Neural progenitor cell (in vitro differentiated cells): ENCODE results near the gene RTN4. TPM values are rescaled to one million over a fixed set of nuclear protein-coding genes. Genes with fewer than 3 reads are reported as not detected.
A peak's percentile ranks its signal among the peaks of the same experiment; 100 is the strongest.

Source experiments
- DNase-seq: peaks from one replicate; pipeline ENCODE4 v3.0.0-alpha.2; 2016; ENCODE audit warnings: low spot score
- H2AFZ ChIP-seq: fragments of 200-600 bp; sonication (generic); replicated peaks from 2 replicates; pipeline ENCODE4 v1.6.1; 2016; ENCODE audit warnings: antibody characterized with exemption
- H3F3A ChIP-seq: fragments of 200-600 bp; sonication (generic); 2 replicates; pipeline ENCODE4 v1.6.1; 2016; ENCODE audit warnings: antibody characterized with exemption, low read depth
- H3K27ac ChIP-seq: fragments of 200-600 bp; sonication (generic); 2 replicates; pipeline ENCODE4 v1.5.1; 2016; ENCODE audit warnings: mild to moderate bottlenecking
- H3K27me3 ChIP-seq: fragments of 200-600 bp; sonication (generic); 2 replicates; pipeline ENCODE4 v1.6.1; 2016; ENCODE audit warnings: mild to moderate bottlenecking, moderate library complexity
- H3K36me3 ChIP-seq: fragments of 200-600 bp; sonication (generic); 2 replicates; pipeline ENCODE4 v1.5.1; 2016
- H3K4me1 ChIP-seq: fragments of 200-600 bp; sonication (generic); 2 replicates; pipeline ENCODE4 v1.6.1; 2016; ENCODE audit warnings: mixed run types
- H3K4me2 ChIP-seq: fragments of 200-600 bp; sonication (generic); 2 replicates; pipeline ENCODE4 v1.6.1; 2016
- H3K4me3 ChIP-seq: fragments of 200-600 bp; sonication (generic); 2 replicates; pipeline ENCODE4 v1.5.1; 2016
- H3K79me2 ChIP-seq: fragments of 200-600 bp; sonication (generic); 2 replicates; pipeline ENCODE4 v1.6.1; 2016; ENCODE audit warnings: low read depth
- H3K9ac ChIP-seq: fragments of 200-600 bp; sonication (generic); 2 replicates; pipeline ENCODE4 v1.6.1; 2016
- H3K9me3 ChIP-seq: fragments of 200-600 bp; sonication (generic); 2 replicates; pipeline ENCODE4 v1.5.1; 2016; ENCODE audit warnings: low read depth
- H4K20me1 ChIP-seq: fragments of 200-600 bp; sonication (generic); 2 replicates; pipeline ENCODE4 v1.6.1; 2016; ENCODE audit warnings: low read depth
- H3K27ac Mint-ChIP-seq: 3 replicates; pipeline ENCODE4 v1.8.0; 2021; ENCODE audit warnings: mixed read lengths
- H3K27me3 Mint-ChIP-seq: 2 replicates; pipeline ENCODE4 v1.8.0; 2022; ENCODE audit warnings: low read depth, mild to moderate bottlenecking, inconsistent platforms, moderate library complexity, mixed read lengths; ENCODE audit not compliant: insufficient read depth
- H3K36me3 Mint-ChIP-seq: 3 replicates; pipeline ENCODE4 v1.8.0; 2021; ENCODE audit warnings: mixed read lengths
- H3K4me1 Mint-ChIP-seq: 3 replicates; pipeline ENCODE4 v1.8.0; 2021; ENCODE audit warnings: mixed read lengths
- H3K4me3 Mint-ChIP-seq: 3 replicates; pipeline ENCODE4 v1.8.0; 2021; ENCODE audit warnings: mild to moderate bottlenecking, moderate library complexity, mixed read lengths
- H3K9me3 Mint-ChIP-seq: 3 replicates; pipeline ENCODE4 v1.8.0; 2020; ENCODE audit warnings: mixed read lengths
- EZH2 ChIP-seq: fragments of 200-600 bp; sonication (generic); IDR thresholded peaks from 2 replicates; pipeline ENCODE4 v1.6.1; 2017; ENCODE audit warnings: antibody characterized with exemption, mild to moderate bottlenecking, moderate library complexity
- EZH2phosphoT487 ChIP-seq: fragments of 200-600 bp; sonication (generic); IDR thresholded peaks from 2 replicates; pipeline ENCODE4 v1.6.1; 2017; ENCODE audit warnings: antibody characterized with exemption
- total RNA-seq: library from RNA; depleted of rRNA; stranded (reverse); fragments of >200 nt; gene quantifications from 2 replicates; pipeline ENCODE4 v1.2.3, GENCODE V29; 2015; ENCODE audit warnings: low replicate concordance
- TF ChIP-seq, protein P1 (sequence below): fragments of 200-600 bp; sonication (generic); IDR thresholded peaks from 2 replicates; pipeline ENCODE4 v1.5.1; 2017; ENCODE audit warnings: antibody characterized with exemption, mild to moderate bottlenecking

Gene RTN4
- total RNA-seq, 1 donor from 2014 or later, result 157 TPM

DNA sequence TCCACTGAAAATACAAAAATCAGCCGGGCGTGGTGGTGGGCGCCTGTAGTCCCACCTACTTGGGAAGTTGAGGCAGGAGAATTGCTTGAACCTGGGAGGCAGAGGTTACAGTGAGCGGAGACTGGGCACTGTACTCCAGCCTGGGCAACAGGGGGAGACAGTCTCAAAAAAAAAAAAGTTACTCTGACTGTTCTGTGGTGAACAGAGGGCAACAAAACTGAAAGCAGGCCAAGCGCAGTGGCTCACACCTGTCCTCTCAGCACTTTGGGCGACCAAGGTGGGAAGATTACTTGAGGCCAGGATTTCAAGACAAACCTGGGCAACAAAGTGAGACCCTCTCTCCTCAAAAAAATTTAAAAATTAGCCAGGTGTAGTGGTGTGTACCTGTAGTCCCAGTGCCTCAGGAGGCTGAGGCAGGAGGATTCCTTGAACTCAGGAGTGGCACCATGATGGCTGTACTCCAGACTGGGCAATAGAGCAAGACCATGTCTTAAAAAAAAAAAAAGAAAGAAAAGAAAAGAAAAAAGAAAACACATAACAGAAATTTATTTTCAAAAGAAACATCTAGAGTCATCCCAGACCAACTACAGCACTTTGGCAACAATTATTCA is 13.6 kb upstream of the RTN4 start:
- no peak overlapping the region for H3K27ac Mint-ChIP-seq
- H3K4me3 Mint-ChIP-seq, result no peak overlapping the region

DNA sequence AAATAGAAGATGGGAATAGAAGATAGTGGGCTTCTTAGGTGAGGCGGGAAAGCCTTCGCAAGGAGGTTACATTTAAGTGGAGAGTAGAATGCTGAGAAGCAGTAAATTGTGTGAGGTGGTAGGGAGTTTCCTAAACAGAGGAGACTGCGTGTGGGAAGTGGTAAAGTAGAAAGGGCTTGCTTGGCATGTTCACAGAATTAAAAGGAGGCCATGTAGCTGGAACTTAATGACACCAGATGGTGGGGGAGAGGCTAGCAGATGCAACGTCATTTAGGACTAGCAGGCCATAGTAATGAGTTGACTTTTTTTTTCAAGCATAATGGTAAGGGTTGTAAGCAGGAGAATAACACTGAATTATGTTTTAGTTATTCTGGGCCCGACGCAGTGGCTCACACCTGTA is 13.0 kb upstream of the RTN4 start:
- H3K79me2 ChIP-seq, result no peaks in the 10 kb centered on the region
- no peaks in the 10 kb centered on the region for H3K4me1 ChIP-seq
- no peaks in the 10 kb centered on the region for H3K36me3 ChIP-seq
- no peak overlapping the region for H2AFZ ChIP-seq
- TF ChIP-seq, protein P1, sequence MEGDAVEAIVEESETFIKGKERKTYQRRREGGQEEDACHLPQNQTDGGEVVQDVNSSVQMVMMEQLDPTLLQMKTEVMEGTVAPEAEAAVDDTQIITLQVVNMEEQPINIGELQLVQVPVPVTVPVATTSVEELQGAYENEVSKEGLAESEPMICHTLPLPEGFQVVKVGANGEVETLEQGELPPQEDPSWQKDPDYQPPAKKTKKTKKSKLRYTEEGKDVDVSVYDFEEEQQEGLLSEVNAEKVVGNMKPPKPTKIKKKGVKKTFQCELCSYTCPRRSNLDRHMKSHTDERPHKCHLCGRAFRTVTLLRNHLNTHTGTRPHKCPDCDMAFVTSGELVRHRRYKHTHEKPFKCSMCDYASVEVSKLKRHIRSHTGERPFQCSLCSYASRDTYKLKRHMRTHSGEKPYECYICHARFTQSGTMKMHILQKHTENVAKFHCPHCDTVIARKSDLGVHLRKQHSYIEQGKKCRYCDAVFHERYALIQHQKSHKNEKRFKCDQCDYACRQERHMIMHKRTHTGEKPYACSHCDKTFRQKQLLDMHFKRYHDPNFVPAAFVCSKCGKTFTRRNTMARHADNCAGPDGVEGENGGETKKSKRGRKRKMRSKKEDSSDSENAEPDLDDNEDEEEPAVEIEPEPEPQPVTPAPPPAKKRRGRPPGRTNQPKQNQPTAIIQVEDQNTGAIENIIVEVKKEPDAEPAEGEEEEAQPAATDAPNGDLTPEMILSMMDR, result no peak
- H3K27ac ChIP-seq, result no peak overlapping the region
- H3K4me3 Mint-ChIP-seq, result no peak overlapping the region
- no peak overlapping the region for H3K4me3 ChIP-seq
- no peaks in the 10 kb centered on the region for H3F3A ChIP-seq
- no peaks in the 10 kb centered on the region for H3K36me3 Mint-ChIP-seq
- H3K27ac Mint-ChIP-seq, result no peak overlapping the region
- peaks cover 2% of the 10 kb centered on the region for H3K27me3 Mint-ChIP-seq
- DNase-seq, result no peak
- no peaks in the 10 kb centered on the region for H3K27me3 ChIP-seq
- H3K9me3 ChIP-seq, result no peaks in the 10 kb centered on the region
- H3K4me1 Mint-ChIP-seq, result no peaks in the 10 kb centered on the region
- no peak overlapping the region for H3K9ac ChIP-seq
- H3K4me2 ChIP-seq, result no peak overlapping the region
- H4K20me1 ChIP-seq, result no peaks in the 10 kb centered on the region
- H3K9me3 Mint-ChIP-seq, result no peaks in the 10 kb centered on the region

More for the DNA sequence above, 13.6 kb upstream of the RTN4 start:
- no peaks in the 10 kb centered on the region for H3K36me3 ChIP-seq
- no peak overlapping the region for H3K4me2 ChIP-seq
- no peak overlapping the region for H3K9ac ChIP-seq
- no peak overlapping the region for H3K27ac ChIP-seq
- no peaks in the 10 kb centered on the region for H3K4me1 ChIP-seq
- Mint-ChIP-seq H3K4me1 (no peaks in the 10 kb centered on the region), H3K27me3 (peaks cover 2% of the 10 kb centered on the region), H3K9me3 (no peaks in the 10 kb centered on the region), H3K36me3 (no peaks in the 10 kb centered on the region)
- H3K4me3 ChIP-seq, result no peak overlapping the region
- no peaks in the 10 kb centered on the region for H3K79me2 ChIP-seq
- H3K27me3 ChIP-seq, result no peaks in the 10 kb centered on the region
- TF ChIP-seq EZH2 (no peak), EZH2phosphoT487 (no peak)
- TF ChIP-seq, protein P1, result peak; percentile 29
- H3K9me3 ChIP-seq, result no peaks in the 10 kb centered on the region
- no peak overlapping the region for H2AFZ ChIP-seq
- DNase-seq, result no peak
- H4K20me1 ChIP-seq, result no peaks in the 10 kb centered on the region
- no peaks in the 10 kb centered on the region for H3F3A ChIP-seq

DNA sequence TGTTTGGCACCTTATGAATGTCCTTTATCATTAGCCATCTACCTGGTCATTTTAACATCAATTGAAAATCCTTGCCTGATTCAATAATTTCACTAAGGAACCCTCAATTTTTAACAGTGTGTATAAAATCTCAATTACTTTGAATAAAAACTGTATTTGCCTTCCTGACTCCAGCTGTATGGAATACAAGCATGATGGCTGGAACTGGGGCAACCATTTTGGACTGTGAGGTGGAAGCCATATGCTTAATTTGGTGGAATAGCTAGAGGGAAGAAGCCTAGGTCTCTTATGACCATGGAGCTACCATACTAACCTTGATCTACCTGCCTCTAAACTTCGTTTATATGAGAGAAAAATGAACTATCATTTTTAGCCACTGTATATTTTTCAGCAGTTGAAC is 12.5 kb upstream of the RTN4 start:
- no peak for TF ChIP-seq EZH2phosphoT487
- TF ChIP-seq EZH2, result no peak
- TF ChIP-seq, protein P1, result no peak
- Histone ChIP-seq H3F3A (no peaks in the 10 kb centered on the region), H3K4me3 (no peak overlapping the region), H2AFZ (no peak overlapping the region), H3K4me2 (no peak overlapping the region), H3K27ac (no peak overlapping the region), H3K9me3 (no peaks in the 10 kb centered on the region), H3K79me2 (no peaks in the 10 kb centered on the region), H3K9ac (no peak overlapping the region), H3K36me3 (no peaks in the 10 kb centered on the region), H4K20me1 (no peaks in the 10 kb centered on the region), H3K4me1 (no peaks in the 10 kb centered on the region), H3K27me3 (no peaks in the 10 kb centered on the region)
- H3K4me1 Mint-ChIP-seq, result no peaks in the 10 kb centered on the region
- DNase-seq, result no peak
- H3K9me3 Mint-ChIP-seq, result no peaks in the 10 kb centered on the region
- no peaks in the 10 kb centered on the region for H3K36me3 Mint-ChIP-seq
- H3K27me3 Mint-ChIP-seq, result peaks cover 2% of the 10 kb centered on the region
- H3K4me3 Mint-ChIP-seq, result no peak overlapping the region
- H3K27ac Mint-ChIP-seq, result no peak overlapping the region
